Measurements from ENCODE around the gene ARSA.
"Not testable (repeated sequence)": the region's sequence is repeated elsewhere in the genome, so short reads cannot be mapped to it uniquely, and the experiment has no call there.

ARSA gene

DNA sequence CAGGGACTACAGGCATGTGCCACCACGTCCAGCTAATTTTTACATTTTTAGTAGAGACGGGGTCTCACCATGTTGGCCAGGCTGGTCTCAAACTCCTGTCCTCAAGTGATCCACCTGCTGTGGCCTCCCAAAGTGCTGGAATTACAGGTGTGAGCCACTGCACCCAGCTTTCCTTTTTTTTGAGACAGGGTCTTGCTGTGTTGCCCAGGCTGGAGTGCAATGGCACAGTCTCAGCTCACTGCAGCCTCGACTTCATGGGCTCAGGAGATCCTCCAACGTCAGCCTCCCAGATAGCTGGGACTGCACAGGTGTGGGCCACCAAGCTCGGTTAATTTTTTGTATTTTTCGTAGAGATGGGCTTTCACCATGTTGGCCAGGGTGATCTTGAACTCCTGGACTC lies 26.7 kb upstream of the ARSA start:
- DNase-seq (ENCODE audit: low spot score), result not testable (repeated sequence)

DNA sequence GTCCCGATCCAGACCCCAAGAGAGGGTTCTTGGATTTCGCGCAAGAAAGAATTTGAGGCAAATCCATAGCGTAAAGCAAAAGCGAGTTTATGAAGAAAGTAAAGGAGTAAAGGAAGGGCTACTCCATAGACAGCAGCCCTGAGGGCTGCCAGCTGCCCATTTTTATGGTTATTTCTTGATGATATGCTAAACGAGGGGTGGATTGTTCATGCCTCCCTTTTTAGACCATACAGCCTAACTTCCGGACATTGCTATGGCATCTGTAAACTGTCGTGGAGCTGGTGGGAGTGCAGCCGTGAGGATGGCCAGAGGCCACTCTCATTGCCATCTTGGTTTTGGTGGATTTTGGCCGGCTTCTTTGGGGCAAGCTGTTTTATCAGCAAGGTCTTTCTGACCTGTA lies 25.3 kb upstream of the ARSA start:
- DNase-seq (ENCODE audit: low spot score), result no peak

DNA sequence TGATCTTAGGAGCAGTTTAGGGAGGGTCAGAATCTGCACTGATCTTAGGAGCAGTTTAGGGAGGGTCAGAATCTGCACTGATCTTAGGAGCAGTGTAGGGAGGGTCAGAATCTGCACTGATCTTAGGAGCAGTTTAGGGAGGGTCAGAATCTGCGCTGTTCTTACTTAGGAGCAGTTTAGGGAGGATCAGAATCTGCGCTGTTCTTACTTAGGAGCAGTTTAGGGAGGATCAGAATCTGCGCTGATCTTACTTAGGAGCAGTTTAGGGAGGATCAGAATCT lies 15.8 kb upstream of the ARSA start:
- not testable (repeated sequence) for DNase-seq (ENCODE audit: low spot score)

DNA sequence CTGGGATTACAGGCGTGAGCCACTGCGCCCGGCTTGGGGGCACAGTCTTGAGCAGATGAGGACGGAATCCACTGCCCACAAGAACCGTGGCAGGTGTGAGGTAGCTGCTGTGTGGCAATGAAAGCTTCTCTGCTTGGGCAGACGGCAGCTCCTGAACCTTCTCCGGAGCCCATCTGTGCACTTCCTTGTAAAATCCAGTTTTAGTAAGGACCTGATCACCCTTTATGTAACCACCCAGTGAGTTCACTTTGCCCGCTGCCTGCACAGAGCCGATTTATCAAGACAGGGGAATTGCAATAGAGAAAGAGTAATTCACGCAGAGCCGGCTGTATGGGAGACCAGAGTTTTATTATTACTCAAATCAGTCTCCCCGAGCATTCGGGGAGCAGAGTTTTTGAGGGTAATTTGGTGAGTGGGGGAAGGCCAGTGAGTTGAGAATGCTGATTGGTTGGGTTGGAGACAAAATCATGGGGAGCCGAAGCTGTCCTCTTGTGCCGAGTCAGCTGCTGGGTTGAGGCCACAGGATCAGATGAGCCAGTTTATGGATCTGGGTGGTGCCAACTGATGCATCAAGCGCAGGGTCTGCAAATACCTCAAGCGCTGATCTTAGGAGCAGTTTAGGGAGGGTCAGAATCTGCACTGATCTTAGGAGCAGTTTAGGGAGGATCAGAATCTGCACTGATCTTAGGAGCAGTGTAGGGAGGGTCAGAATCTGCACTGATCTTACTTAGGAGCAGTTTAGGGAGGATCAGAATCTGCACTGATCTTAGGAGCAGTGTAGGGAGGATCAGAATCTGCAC lies 15.3 kb upstream of the ARSA start:
- not testable (repeated sequence) for DNase-seq (ENCODE audit: low spot score)

DNA sequence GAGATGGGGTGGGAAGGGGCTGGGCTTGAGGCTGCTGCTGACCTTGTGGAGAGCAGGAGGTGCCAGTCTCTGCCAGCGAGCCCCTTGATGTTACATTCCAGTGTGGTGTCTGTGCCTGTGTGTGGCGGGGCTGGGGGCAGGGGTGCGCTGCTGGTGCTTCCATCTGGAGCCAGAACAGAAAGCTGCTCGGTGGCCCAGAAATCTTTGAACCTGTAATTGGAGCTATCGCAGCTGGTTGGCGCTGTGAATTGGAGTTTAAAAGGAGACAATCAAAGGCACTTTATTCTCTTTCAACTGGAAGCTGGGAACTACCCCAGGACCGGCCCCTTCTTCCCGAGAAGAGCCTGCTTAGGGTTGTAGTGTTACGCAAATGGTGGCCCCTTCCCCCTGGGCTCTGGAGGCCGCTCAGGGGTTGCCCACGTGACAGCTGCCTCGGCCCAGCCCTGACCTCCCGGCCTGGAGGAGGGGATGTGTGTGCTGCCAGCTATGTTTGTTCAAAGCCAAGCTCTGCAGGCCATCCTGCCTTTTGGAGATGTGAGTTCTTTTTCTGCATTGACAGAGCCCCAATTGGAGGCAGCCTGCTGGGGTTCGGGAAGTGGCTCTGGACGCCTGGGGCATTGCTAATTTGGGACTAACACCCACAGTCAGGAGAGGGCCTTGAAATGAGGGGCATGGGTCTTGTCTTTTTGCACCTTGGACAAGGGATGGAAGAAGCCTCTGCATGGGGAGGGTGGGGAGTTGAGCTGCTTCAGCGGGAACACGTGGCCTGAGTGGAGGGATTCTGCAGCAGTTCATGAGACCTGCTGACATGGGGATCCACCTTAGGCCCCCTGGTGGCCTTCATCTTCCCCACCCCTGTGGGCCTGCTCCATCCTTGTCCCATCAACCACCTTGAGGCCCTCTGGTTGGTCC lies 14.0 kb upstream of the ARSA start:
- DNase-seq (ENCODE audit: low spot score), result peak; percentile 65

DNA sequence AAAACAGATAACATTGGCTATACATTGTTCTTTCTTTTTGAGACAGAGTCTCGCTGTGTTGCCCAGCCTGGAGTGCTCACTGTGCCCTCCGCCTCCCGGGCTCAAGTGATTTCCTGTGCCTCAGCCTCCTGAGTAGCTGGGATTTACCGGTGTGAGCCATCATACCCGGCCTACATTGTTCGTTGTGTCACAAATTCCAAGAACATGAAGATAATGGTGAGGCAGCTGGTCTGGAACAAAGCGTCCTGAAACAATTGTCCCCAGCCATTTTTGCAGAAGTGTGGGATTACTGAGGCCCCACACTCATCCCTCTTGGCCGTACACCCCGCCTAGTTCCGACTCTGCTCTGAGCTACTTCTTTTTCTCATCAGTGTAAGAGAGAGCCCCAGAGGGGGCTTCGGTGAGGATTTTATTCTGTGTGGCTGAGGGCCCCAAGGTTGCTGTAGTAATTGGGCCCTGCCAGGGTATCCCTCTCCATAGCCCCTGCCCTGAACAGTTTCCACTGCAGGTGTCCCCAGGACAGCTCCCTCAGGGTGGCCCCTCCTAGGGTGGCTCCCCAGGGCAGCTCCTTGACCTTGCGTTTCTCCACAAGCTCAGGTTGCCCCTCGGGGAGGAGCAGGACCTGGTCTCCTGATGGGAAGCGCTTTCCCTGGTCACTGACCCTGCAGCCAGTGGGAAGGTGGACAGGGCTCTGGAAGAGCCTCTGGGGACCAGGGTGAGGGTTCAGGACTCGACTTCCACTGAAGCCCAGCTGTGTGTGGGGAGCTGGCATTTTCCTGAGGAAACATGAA lies 13.1 kb upstream of the ARSA start:
- DNase-seq (ENCODE audit: low spot score), result no peak

DNA sequence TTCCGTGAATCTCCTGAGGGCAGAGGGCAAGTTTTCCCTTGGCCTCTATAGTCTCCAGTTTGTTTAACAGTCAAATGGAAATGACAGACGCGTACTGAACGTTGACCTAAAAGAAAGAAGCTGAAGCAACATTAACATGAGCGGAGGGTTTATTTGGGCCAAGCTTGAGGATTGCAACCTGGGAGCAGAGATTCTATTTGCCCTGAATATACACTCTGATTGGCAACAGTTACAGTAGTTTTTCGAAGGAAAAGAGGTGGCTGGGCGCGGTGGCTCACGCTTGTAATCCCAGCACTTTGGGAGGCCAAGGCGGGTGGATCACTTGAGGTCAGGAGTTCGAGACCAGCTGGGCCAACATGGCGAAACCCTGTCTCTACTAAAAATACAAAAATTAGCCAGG lies 12.3 kb upstream of the ARSA start:
- not testable (repeated sequence) for DNase-seq (ENCODE audit: low spot score)

DNA sequence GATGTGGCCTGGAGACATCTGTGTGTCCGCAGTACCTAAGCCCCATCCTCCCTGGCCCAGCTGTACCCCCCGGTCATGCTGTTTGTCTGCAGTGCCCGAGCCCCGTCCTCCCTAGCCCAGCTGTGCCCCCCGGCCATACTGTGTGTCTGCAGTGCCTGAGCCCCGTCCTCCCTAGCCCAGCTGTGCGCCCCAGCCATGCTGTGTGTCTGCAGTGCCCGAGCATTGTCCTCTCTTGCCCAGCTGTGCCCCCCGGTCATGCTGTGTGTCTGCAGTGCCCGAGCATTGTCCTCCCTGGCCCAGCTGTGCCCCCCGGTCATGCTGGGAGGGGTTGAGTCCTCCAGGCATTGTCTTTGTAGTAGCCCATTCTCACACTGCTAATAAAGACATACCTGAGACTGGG lies 7.6 kb upstream of the ARSA start:
- DNase-seq (ENCODE audit: low spot score), result no peak

DNA sequence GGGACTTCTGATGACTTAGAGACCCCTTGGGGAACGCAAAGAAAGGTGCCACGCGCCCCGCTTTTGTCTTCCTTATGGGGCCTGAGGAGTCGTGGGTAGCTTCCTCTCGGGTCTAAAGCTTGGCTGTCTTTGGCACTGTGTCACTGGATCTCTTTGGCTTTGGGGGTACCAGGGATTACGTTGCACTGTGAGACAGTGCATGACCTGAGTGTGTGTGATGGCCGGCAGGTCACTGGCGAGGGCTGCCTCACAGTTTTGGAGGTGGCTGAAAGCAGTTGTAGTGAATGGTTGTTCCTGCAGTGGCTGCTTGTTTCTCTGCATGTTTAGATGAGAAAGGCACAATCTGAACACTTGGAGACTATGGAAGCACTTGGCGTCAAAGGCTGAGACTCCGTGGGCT lies 5.8 kb upstream of the ARSA start:
- no peak for DNase-seq (ENCODE audit: low spot score)

DNA sequence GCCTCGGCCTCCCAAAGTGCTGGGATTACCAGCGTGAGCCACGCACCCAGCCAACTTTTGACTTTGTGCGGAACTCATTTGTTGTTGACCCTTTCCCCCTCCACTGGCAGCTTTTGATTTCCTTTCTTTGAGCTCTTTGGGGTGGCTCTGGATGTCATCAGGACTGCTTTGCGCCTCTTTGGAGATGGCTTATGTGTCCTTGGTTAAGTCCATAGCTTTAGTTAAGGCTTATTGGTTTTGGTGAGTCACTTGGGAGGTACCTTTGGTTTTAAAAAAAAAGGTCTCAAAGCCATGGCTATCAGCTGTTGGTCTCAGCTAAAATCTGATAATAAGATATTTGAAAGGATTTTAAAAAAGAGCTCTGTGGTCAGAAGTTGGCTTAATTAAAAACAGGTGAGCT lies 5.1 kb upstream of the ARSA start:
- no peak for DNase-seq (ENCODE audit: low spot score)

DNA sequence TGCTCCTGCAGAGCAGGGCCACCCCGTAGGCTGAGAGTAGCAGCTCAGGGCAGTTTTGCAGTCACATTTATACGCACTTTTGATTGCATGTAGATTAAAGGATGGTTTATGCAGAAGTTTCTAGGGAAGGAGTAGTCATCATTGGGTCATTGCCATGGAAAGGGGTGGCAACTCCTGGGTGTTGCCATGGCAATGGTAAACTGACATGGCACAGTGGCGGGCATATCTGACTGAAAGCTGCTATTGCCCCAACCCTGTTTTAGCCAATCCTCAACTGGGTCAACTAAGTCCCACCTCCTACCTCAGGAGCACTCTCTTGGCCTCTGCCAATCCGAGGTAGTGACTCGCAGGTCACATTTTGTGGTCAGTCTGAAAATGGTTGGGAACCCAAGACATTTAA lies 2.4 kb upstream of the ARSA start:
- DNase-seq (ENCODE audit: low spot score), result no peak

DNA sequence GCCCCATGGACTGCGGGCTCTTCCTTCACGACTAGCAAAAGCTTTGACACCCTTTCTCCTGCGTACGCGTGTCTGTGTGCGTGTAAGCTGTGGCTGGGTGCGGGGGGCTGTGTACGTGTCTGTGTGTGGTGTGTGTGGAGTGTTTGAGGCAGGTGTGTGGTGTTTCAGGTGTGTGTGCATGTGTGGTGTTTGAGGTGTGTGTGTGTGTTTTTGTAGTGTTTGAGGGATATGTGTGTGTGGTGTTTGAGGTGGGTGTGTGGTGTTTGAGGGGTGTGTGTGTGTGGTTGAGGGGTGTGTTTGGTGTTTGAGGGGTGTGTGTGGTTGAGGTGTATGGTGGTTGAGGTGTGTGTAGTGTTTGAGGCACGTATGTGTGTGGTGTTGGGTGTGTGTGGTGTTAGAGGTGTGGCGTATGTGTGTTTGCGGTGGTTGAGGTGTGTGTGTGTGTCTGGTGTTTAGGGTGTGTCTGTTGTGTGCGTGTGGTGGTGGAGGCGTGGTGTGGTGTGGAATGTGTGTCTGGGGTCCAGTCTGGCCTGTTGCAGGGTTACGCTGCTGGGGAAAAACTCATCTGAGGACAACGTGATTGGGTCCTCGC lies 687 bp upstream of the ARSA start:
- DNase-seq (ENCODE audit: low spot score), result no peak

DNA sequence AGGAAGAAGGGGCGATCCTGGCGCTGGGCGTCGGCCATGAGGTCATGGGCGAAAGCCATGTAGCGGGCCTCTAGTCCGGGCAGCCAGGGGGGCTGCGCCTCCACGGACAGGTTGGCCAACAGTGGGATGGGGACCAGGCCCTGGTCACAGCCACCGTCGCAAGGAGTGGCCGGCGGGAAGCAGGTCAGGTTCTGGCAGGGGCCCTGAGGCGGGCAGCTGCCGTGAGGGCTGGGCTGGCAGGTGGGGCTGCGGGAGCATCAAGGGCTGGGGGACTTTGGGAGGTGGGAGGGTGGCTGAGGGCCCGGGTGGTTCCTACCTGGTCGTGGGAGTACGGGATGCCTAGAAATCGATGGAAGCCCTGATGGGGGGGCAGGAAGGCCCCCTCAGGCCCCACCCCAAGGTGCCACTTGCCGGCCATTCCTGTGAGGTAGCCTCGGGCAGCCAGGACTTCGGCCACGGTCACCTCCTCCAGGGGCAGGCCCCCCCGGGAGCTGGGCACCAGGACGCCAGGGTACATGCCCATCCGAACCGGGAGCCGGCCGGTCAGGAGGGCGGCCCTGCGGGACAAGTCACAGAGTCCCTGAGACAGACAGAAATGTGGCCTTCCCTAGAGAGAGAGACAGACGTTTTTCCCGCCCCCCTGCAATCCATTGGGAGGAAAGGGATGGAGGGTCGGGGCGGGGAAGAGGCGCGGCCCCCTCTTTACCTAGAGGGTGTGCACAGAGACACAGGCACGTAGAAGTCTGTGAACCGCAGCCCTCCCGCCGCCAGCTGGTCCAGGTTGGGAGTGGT lies 906 bp downstream of the ARSA start:
- DNase-seq (ENCODE audit: low spot score), result no peak

DNA sequence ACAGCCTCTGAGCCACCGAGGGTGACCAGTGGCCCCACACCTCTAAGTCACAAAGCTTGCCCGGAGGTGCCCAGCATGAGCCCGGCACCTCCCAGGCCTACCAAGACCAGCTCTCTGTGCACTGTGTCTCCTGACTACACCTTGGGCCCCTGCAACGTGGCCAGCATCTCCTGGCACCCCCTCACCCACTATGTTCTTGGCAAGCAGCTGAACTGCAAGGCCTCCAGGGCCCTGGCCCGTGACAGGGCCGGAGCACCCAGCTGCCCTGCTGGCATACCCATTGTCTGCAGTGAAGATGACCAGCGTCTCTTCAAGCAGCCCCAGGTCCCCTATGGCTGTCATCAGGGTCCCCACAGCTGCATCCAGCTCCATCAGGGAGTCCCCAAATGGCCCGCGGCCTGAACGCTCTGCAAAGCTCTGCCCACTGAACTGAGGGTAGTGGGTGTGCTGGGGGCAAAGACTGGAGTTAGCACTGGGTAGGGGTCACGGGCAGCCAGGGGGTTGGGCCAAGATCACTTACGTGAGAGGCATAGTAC lies 1.6 kb downstream of the ARSA start:
- no peak for DNase-seq (ENCODE audit: low spot score)

DNA sequence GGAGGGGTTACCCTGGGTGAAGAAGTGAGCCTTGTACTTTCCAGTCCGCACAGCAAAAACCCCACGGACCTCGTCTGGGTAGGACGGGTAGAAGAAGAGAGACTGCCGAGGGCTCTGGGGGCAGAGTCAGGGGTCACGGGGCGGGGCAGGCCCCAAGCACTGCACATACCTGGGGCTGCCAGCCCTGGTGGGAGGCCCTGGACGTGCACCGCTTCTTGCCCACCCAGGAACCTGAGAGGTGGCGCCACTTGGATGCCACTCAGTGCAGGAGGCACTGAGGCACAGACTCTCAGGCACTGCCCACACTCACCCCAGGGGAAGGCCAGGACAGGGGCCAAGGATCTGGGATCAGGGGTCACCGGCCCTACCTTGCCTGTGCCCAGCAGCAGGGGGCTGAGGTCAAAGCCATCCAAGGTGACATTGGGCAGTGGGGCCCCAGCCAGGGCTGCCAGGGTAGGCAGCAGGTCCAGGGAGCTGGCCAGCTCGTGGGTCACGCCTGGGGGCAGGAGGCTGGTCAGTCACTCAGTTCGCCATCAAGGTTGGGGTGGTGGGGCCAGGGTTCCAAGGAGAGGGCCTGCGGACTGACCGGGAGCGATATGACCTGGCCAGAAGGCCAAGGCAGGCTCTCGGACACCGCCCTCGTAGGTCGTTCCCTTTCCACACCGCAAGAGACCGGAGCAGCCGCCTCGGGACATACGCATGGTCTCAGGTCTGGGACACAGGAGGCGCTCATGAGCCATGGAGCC lies 2.2 kb downstream of the ARSA start:
- no peak for DNase-seq (ENCODE audit: low spot score)

DNA sequence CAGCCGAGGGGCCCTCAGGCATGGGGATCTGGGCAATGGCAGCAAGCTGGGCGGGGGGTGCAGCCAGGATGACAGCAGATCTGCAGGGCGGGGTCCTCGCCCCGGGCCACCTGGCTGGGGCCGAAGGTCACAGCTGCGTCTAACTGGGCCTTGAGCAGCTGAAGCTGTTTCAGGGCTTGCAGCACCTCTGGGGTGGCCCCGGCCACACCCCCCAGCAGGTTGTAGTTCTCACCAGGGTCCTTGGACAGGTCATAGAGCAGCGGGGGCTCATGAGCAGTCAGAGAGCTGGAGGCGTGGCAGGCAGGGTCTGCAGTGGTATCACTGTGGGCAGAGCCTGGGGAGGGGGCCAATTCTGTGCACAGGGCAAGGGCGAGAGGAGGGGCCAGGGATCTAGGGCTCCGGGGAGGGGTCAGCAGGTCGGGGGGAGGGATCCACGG lies 2.8 kb downstream of the ARSA start:
- DNase-seq (ENCODE audit: low spot score), result no peak

DNA sequence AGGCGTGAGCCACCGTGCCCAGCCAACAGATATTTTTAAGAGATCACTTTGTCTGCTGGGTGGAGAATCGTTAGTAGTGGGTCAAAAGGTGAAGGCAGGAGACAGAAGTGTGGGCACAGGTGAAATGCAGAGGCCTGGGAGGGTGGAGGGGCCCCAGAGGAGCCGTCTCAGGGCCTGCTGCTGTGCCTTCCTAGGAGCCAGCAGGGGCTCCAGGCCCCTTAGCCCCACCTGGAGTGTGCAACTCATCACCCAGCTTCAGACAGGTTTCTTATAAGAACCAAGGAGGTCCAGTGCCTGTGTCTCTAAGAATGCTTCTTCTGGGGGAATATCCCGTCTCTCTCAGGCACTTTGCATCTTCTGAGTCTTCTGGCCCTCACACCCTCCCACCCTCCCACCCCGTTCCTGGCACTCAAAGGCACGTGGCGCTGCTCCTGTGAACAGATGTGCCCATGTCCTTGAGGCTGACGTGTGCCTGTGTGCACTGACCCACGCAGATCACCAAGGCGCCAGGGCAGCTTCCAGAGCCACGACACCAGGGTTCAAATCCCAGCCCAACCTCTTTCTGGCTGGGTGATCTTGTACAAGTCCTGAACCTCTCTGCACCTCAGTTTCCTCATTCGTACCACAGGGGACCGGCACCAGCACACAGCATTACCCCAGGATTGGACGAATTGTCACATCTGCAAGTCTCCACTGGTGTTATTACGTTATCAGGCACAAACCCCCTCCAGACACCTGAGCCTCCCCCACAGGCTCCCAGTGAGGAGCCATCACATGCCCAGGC lies 3.4 kb downstream of the ARSA start:
- DNase-seq (ENCODE audit: low spot score), result no peak

DNA sequence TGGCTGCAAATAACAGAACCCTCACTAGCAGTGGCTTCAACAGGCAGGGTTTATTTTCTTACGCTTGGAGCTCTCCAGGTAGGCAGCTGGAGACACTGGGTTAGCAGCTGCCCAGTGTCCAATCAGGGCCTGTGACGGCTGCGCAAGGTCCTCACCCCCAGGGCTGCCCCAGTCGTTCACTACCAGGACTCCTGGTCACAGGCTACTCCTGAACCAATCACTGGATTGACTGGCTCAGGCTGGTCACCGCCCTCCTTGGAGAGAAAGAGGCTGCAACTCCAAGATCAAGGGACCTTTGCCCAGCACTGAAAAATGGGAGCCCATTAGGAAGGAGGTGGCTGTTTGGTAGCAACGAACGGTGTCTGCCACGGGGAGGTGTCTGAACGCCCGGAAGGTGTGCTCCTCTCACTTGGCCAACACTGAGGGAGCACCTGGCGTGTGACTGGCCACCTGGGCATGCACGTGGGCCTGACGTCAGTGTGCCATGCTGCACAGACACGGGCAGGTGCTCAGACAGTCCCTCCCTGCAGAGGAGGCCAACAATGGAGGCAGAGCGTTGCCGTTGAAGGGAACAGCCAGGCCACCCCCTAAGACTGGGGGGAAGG lies 5.1 kb downstream of the ARSA start:
- no peak for DNase-seq (ENCODE audit: low spot score)

Measured in globus pallidus (tissue), 1 donor.